HEK293 (cell line): ENCODE results near the gene FAM181A.

Source experiments
- ATF2 ChIP-seq: fragments of 450-650 bp; formaldehyde crosslinking; IDR thresholded peaks from 2 replicates; pipeline ENCODE4 v1.5.1; 2016; ENCODE audit warnings: missing biosample characterization, missing genetic modification characterization, low read depth
- CTCF ChIP-seq: fragments of 450-650 bp; formaldehyde crosslinking; IDR thresholded peaks from 2 replicates; pipeline ENCODE4 v1.5.1; 2016; ENCODE audit warnings: missing biosample characterization, missing genetic modification characterization
- SALL2 ChIP-seq: fragments of 450-650 bp; formaldehyde crosslinking; IDR thresholded peaks from 2 replicates; pipeline ENCODE4 v1.5.0; 2017; ENCODE audit warnings: missing biosample characterization, mild to moderate bottlenecking, missing genetic modification characterization, borderline replicate concordance
- TCF7L2 ChIP-seq: IDR thresholded peaks from 2 replicates; pipeline ENCODE4 v1.6.1; 2011; ENCODE audit warnings: low read depth, mild to moderate bottlenecking, inconsistent platforms, low read length, moderate library complexity, borderline replicate concordance
- YY1 ChIP-seq: fragments of 450-650 bp; formaldehyde crosslinking; IDR thresholded peaks from 2 replicates; pipeline ENCODE4 v1.5.1; 2018; ENCODE audit warnings: missing biosample characterization, missing genetic modification characterization
- ZNF223 ChIP-seq: fragments of 450-650 bp; formaldehyde crosslinking; IDR thresholded peaks from 2 replicates; pipeline ENCODE4 v1.5.1; 2016; ENCODE audit warnings: missing biosample characterization, missing genetic modification characterization
- ZNF248 ChIP-seq: fragments of 450-650 bp; formaldehyde crosslinking; IDR thresholded peaks from 2 replicates; pipeline ENCODE4 v1.5.1; 2017; ENCODE audit warnings: missing biosample characterization, missing genetic modification characterization
- ZNF274 ChIP-seq, 2 experiments: fragments of 200-500 bp in 1 of 2; fragments of 450-650 bp in 1 of 2; sonication (Bioruptor generic) in 1 of 2; formaldehyde crosslinking in 1 of 2; IDR thresholded peaks; 2 replicates each; pipeline versions ENCODE4 v1.5.1 to v1.6.1; 2014 to 2016; ENCODE audit warnings: borderline replicate concordance in 1 of 2, inconsistent platforms in 1 of 2, low read length in 1 of 2, missing biosample characterization in 1 of 2, missing genetic modification characterization in 1 of 2
- ZNF416 ChIP-seq: fragments of 450-650 bp; formaldehyde crosslinking; IDR thresholded peaks from 2 replicates; pipeline ENCODE4 v1.5.1; 2016; ENCODE audit warnings: missing biosample characterization, missing genetic modification characterization
- ZNF423 ChIP-seq: fragments of 450-650 bp; formaldehyde crosslinking; IDR thresholded peaks from 2 replicates; pipeline ENCODE4 v1.5.1; 2016; ENCODE audit warnings: missing biosample characterization, missing genetic modification characterization
- ZNF664 ChIP-seq: fragments of 450-650 bp; formaldehyde crosslinking; IDR thresholded peaks from 2 replicates; pipeline ENCODE4 v1.5.1; 2016; ENCODE audit warnings: missing biosample characterization, missing genetic modification characterization
- ZNF704 ChIP-seq: fragments of 450-650 bp; formaldehyde crosslinking; IDR thresholded peaks from 2 replicates; pipeline ENCODE4 v1.5.1; 2016; ENCODE audit warnings: missing biosample characterization, missing genetic modification characterization
- ZNF707 ChIP-seq: fragments of 450-650 bp; formaldehyde crosslinking; IDR thresholded peaks from 2 replicates; pipeline ENCODE4 v1.5.1; 2016; ENCODE audit warnings: missing biosample characterization, missing genetic modification characterization
- ZSCAN5A ChIP-seq: fragments of 450-650 bp; formaldehyde crosslinking; IDR thresholded peaks from 2 replicates; pipeline ENCODE4 v1.5.1; 2016; ENCODE audit warnings: missing biosample characterization, missing genetic modification characterization

GRCh38 chr14:93912782-93913181 lies 14.4 kb upstream of the FAM181A start:
- TF ChIP-seq CTCF (tag by site-specific recombination): no peak
- no peak for TF ChIP-seq YY1 (tag by site-specific recombination)
- no peak for TF ChIP-seq TCF7L2
- TF ChIP-seq ZSCAN5A (tag by site-specific recombination): no peak
- no peak for TF ChIP-seq SALL2 (tag by site-specific recombination)
- TF ChIP-seq ZNF274 (IDR thresholded peaks at IDR 0.05; ENCODE audit: low read length): no peak
- TF ChIP-seq ZNF274 (tag by site-specific recombination; IDR thresholded peaks at IDR 0.05; ENCODE audit: borderline replicate concordance): no peak
- TF ChIP-seq ZNF223 (tag by site-specific recombination): no peak
- no peak for TF ChIP-seq ATF2 (tag by site-specific recombination)
- TF ChIP-seq ZNF423 (tag by site-specific recombination): no peak
- TF ChIP-seq ZNF704 (tag by site-specific recombination): no peak
- no peak for TF ChIP-seq ZNF664 (tag by site-specific recombination)
- TF ChIP-seq ZNF248 (tag by site-specific recombination): no peak
- no peak for TF ChIP-seq ZNF707
- TF ChIP-seq ZNF416: no peak
